HG03575 (cell line): ENCODE results near the gene SLC9A9.

Experiments used
- ATAC-seq: cut with Tn5 transposase; IDR thresholded peaks from one replicate; pipeline ENCODE4 v1.9.1; 2021; ENCODE audit not compliant: unreplicated experiment, insufficient number of reproducible peaks, low FRiP score; ENCODE audit errors: extremely low read depth

Gene SLC9A9

GRCh38 chr3:143507735-143508580 lies 340.3 kb downstream of the SLC9A9 start:
- ATAC-seq, result no peak

DNA sequence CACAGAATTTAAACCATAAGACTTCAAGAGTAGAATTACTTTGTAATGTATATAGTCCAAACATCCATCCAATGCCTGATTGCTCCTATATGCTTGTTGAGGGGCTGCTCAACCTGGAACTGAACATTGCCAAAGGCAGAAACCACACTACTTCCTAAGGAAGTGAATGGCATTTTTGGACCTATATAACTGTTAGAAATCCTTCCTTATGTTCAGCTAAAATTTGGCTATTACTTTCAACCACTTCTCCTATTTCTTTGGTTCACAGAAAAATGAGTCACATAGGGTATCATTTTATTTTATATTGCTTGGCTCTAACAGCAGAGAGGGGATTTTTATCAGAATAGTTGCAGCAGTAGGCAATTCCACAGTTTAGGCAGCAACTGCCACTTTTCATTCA lies 342.1 kb downstream of the SLC9A9 start:
- no peak for ATAC-seq

GRCh38 chr3:143503325-143503885 lies 344.9 kb downstream of the SLC9A9 start:
- ATAC-seq, result no peak

- no peak for ATAC-seq
Observed at GRCh38 chr3:143502081-143502480, 346.2 kb downstream of the SLC9A9 start.

- no peak for ATAC-seq
Observed at GRCh38 chr3:143497382-143497781, 350.9 kb downstream of the SLC9A9 start.

- ATAC-seq, result no peak
Observed at GRCh38 chr3:143496191-143496590, 352.1 kb downstream of the SLC9A9 start.

GRCh38 chr3:143495527-143495926 lies 352.7 kb downstream of the SLC9A9 start:
- ATAC-seq, result no peak

GRCh38 chr3:143486611-143487010 lies 361.7 kb downstream of the SLC9A9 start:
- no peak for ATAC-seq

- ATAC-seq, result no peak
Observed at GRCh38 chr3:143484846-143485512, 363.3 kb downstream of the SLC9A9 start.

DNA sequence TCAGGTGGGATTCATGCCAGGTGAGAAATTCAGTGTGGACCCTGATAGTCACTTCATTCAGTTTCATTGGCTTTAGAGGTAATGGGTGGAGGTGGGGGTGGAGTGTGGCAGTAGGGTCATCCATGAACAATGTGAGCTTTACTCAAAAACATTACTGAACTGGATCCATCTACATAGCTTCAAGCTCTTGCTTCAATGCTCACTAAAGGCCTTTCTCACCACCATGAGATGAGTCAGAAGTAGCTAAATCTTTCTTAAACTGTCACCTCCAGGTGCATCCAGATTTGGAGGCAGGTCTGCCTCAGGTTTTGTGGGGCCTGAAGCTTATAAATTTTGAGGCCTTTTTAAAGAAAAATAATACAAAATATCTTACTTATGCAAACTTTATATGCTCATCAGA lies 365.1 kb downstream of the SLC9A9 start:
- ATAC-seq, result no peak

GRCh38 chr3:143482106-143483088 lies 365.9 kb downstream of the SLC9A9 start:
- no peak for ATAC-seq

DNA sequence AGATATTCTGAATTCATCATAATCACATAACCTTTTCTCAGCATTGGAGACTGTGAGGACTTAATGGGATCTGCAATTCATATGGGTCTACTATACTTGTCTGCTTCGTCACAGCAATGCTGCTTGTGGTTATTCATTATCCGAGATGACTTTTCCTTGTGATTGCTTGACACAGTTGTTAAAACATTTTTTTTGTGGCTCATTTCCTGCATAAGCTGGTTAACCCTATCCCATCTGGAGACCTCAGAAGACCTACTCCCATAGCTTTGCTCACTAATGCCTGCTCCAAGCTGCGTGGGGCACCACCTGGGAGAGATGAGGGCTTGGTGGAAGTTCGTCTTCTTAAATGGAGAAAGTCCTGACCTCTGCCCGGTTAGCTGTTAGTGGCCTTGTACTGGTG lies 367.9 kb downstream of the SLC9A9 start:
- ATAC-seq, result no peak

DNA sequence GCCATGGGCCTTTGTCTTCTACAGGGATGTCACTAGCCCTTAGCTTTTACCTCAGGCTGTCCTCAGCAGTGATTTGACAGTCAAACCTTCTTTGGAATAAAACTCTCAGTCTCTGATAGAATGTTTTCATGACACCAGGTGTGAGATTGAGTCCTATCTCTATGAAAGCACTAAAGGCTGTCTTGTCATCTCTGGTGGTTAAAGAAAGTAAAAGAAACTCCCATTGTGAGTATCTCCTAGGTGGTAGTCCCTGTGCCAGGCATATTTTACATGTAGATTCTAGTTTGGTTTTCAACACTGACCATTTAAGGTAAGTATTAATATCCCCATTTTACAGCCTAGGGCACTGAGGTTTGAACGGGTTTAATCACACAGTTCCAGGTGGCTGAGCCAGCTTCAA lies 368.5 kb downstream of the SLC9A9 start:
- ATAC-seq, result no peak

GRCh38 chr3:143478115-143478693 lies 370.1 kb downstream of the SLC9A9 start:
- ATAC-seq, result no peak

GRCh38 chr3:143476965-143477640 lies 371.2 kb downstream of the SLC9A9 start:
- no peak for ATAC-seq

DNA sequence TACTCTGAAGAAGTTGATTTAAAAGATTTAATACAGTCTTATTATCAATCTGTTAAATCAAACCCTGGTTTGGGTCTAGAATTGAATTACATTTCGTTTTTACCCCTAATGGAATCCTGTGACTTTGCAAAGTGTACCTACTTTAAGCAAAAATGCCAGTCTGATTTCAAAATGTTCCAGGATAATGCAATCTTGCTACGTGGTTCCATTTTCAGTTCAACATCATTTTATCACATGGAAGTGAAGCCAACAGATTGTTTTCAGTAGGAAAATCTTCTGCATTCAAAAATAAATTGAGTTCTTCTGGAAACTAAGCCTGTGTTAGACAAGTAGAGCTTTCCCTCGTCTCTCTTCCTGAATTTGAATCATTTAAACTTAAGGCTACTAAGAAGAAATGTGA lies 372.3 kb downstream of the SLC9A9 start:
- ATAC-seq, result no peak

GRCh38 chr3:143472731-143473523 lies 375.3 kb downstream of the SLC9A9 start:
- ATAC-seq, result no peak
